Body of pancreas (tissue), 4 donors: ENCODE data around the gene TMOD1. TPM values are rescaled to one million over a fixed set of nuclear protein-coding genes. Genes with fewer than 3 reads are reported as not detected.
A peak's percentile ranks its signal among the peaks of the same experiment; 100 is the strongest.

Source experiments
- ATAC-seq: fragments of 150-250 bp; one replicate; pipeline ENCODE4 v1.9.1; 2016
- DNase-seq, 4 donors: peaks; one replicate each; pipeline ENCODE4 v3.0.0-alpha.2; 2019
- H3K27ac ChIP-seq, 4 donors: fragments of 200-600 bp; sonication (generic); 1 replicate in 3 of 4; 2 replicates in 1 of 4; pipeline versions ENCODE4 v1.5.1 to v1.6.1; 2016 to 2019; ENCODE audit warnings: mild to moderate bottlenecking in 1 of 4, mixed read lengths in 1 of 4, moderate library complexity in 1 of 4
- H3K27me3 ChIP-seq, 2 donors: fragments of 200-600 bp; sonication (generic); one replicate each; pipeline ENCODE4 v1.6.0; 2016; ENCODE audit warnings: mild to moderate bottlenecking in 1 of 2
- H3K36me3 ChIP-seq, 2 donors: fragments of 200-600 bp; sonication (generic); replicated peaks in 1 of 2; 2 replicates each; pipeline ENCODE4 v1.5.1; 2016; ENCODE audit warnings: low read depth in 2 of 2; ENCODE audit not compliant: insufficient read depth in 1 of 2
- H3K4me1 ChIP-seq: fragments of 200-600 bp; sonication (generic); one replicate; pipeline ENCODE4 v1.6.0; 2016
- H3K4me3 ChIP-seq, 2 donors: fragments of 200-600 bp; sonication (generic); 1 replicate in 1 of 2; 2 replicates in 1 of 2; pipeline ENCODE4 v1.5.1; 2016 to 2019
- H3K9me3 ChIP-seq, 3 donors: fragments of 200-600 bp; sonication (generic); 1 replicate in 2 of 3; 2 replicates in 1 of 3; pipeline ENCODE4 v1.5.1; 2016
- POLR2A ChIP-seq, 3 donors: fragments of 450-650 bp; IDR thresholded peaks; one replicate each; pipeline ENCODE4 v1.6.1; 2016; ENCODE audit warnings: antibody characterized with exemption in 3 of 3, mild to moderate bottlenecking in 2 of 3
- WGBS, 2 donors: methylation state at CpG; one replicate each; pipeline ENCODE4 v1.1.5; 2017; 5-methylcytosine and 5-hydroxymethylcytosine counted together
- intact Hi-C: fragments of 100-400 bp; cut with DNase I; formaldehyde crosslinking; loops from one replicate; pipeline ENCODE4 v1.15.1; 2023
- total RNA-seq, 2 donors: library from RNA; depleted of rRNA; stranded (reverse); fragments of >200 nt; gene quantifications; one replicate each; pipeline ENCODE4 v1.1.0, GENCODE V29; 2016
- TF ChIP-seq, protein P1 (sequence below), 7 experiments: fragments of 450-650 bp in 4 of 7; fragments of 200-600 bp in 3 of 7; sonication (generic) in 3 of 7; IDR thresholded peaks; one replicate each; pipeline ENCODE4 v1.5.1; 2016 to 2019; ENCODE audit warnings: antibody characterized with exemption in 7 of 7

The TMOD1 gene
- total RNA-seq, 2 donors from 2014 or later = 9.2 to 16.1 TPM

DNA sequence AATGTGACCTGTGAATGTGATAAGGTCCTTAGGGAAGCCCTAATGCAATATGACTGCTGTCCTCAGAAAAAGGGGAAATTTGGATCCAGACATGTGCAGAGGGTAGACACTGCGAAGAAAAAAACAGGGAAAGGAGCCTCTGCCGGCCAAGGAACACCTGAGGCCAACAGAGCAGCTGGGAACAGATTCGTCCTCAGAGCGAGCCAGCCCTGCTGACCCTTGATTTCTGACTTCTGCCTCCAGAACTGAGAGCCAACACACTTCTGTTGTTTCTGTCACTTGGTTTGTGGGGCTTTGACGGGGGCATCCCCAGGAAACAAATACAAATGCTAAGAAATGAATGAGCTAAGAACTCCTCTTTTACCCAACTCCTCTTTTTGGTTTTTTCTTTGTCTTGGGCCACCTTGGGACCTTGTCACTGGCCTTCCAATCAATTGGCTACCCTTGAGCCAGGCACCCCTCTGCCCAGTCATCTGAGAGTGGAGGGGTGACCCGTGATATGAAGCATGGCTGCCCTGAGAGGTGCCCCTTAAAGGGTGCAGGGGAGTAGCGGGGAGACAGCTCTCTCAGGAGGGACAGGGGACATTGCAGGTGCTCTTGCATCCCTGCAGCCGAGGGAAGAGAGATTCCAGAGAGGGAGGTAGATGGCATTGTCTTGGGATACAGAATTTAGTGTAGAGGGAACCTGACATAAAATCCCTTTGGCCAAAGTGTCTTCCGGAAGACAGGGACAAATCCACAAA lies 16.9 kb downstream of the TMOD1 start:
- Histone ChIP-seq H3K4me1 (peaks cover 15% of the 10 kb centered on the region), H3K27me3 (no peaks in the 10 kb centered on the region), H3K4me3 (no peak overlapping the region), H3K27ac (peak overlapping the region in 1 of 4 donors; percentile 20), H3K9me3 (no peaks in the 10 kb centered on the region), H3K36me3 (no peaks in the 10 kb centered on the region)
- ATAC-seq = no peak
- intact Hi-C loops = no loop called here
- TF ChIP-seq POLR2A (IDR thresholded peaks at IDR 0.05) = no peak
- TF ChIP-seq, protein P1, sequence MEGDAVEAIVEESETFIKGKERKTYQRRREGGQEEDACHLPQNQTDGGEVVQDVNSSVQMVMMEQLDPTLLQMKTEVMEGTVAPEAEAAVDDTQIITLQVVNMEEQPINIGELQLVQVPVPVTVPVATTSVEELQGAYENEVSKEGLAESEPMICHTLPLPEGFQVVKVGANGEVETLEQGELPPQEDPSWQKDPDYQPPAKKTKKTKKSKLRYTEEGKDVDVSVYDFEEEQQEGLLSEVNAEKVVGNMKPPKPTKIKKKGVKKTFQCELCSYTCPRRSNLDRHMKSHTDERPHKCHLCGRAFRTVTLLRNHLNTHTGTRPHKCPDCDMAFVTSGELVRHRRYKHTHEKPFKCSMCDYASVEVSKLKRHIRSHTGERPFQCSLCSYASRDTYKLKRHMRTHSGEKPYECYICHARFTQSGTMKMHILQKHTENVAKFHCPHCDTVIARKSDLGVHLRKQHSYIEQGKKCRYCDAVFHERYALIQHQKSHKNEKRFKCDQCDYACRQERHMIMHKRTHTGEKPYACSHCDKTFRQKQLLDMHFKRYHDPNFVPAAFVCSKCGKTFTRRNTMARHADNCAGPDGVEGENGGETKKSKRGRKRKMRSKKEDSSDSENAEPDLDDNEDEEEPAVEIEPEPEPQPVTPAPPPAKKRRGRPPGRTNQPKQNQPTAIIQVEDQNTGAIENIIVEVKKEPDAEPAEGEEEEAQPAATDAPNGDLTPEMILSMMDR (IDR thresholded peaks at IDR 0.05) = no peak
- 80 to 83% methylated on average over 9 of the region's 9 CpGs for WGBS, 2 donors
- no peak for DNase-seq

DNA sequence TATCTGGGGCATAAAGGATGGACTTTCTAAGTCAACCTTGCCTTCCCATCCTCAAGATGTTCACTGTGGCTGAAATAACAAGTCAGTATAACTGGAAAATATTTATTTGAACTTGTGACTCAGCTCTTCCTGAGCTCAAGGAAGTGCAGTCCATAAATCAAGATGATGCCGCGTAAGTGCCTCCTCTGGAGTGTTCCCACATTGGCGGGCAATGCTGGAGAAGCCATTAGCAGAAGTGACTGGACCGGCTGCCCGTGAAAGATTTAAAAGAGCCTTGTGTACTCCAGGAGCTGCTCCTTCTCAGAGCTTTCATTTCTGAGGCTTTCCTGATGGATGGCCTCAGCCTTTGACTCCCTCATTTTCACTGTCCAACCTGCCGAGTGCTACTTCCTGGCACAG lies 17.4 kb downstream of the TMOD1 start:
- intact Hi-C loops = no loop called here
- H3K27me3 ChIP-seq = no peaks in the 10 kb centered on the region
- peak; percentile 74 for ATAC-seq
- peaks cover 15% of the 10 kb centered on the region for H3K4me1 ChIP-seq
- H3K9me3 ChIP-seq = no peaks in the 10 kb centered on the region
- no peaks in the 10 kb centered on the region for H3K36me3 ChIP-seq
- H3K27ac ChIP-seq = peak overlapping the region in 2 of 4 donors; percentile 9 to 20
- WGBS, 2 donors = 31 to 43% methylated on average over 6 of the region's 6 CpGs
- H3K4me3 ChIP-seq = no peak overlapping the region
- TF ChIP-seq POLR2A (IDR thresholded peaks at IDR 0.05) = no peak
- TF ChIP-seq, protein P1 (IDR thresholded peaks at IDR 0.05) = no peak
- DNase-seq = peak in 3 of 4 donors; percentile 48 to 65 (median 56)

DNA sequence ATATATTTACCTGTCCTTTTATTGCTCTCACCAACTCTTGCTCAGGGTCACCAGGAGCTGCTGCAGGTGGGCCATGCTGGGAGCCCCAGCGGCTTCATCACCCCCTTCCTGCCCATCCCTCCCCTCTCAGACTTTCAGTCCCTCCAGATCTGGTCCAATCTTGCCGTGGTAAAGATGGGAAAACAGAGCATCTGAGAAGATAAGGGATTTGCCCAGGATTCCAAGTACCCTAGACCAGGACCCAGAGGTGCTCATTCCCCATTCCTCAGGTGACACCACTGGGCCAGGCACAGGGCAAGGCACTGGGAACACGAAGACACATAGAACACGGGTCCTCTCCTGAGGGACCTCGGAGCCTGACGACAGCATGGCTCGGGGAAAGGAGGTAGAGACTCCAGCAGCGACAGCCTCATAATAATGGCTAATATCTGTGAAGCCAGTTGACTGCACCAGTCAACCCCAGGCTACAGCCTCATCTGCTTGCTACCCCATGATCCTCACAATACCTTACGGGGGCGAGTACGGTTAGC lies 18.0 kb downstream of the TMOD1 start:
- intact Hi-C loops = no loop called here
- no peaks in the 10 kb centered on the region for H3K36me3 ChIP-seq
- H3K4me3 ChIP-seq = no peak overlapping the region
- H3K27me3 ChIP-seq = no peaks in the 10 kb centered on the region
- WGBS, 2 donors = 86 to 90% methylated on average over 11 of the region's 11 CpGs
- no peak for ATAC-seq
- no peaks in the 10 kb centered on the region for H3K9me3 ChIP-seq
- H3K4me1 ChIP-seq = peaks cover 13% of the 10 kb centered on the region
- DNase-seq = no peak
- H3K27ac ChIP-seq = peak overlapping the region in 2 of 4 donors; percentile 9 to 20
- TF ChIP-seq POLR2A (IDR thresholded peaks at IDR 0.05) = no peak
- TF ChIP-seq, protein P1 (IDR thresholded peaks at IDR 0.05) = no peak

DNA sequence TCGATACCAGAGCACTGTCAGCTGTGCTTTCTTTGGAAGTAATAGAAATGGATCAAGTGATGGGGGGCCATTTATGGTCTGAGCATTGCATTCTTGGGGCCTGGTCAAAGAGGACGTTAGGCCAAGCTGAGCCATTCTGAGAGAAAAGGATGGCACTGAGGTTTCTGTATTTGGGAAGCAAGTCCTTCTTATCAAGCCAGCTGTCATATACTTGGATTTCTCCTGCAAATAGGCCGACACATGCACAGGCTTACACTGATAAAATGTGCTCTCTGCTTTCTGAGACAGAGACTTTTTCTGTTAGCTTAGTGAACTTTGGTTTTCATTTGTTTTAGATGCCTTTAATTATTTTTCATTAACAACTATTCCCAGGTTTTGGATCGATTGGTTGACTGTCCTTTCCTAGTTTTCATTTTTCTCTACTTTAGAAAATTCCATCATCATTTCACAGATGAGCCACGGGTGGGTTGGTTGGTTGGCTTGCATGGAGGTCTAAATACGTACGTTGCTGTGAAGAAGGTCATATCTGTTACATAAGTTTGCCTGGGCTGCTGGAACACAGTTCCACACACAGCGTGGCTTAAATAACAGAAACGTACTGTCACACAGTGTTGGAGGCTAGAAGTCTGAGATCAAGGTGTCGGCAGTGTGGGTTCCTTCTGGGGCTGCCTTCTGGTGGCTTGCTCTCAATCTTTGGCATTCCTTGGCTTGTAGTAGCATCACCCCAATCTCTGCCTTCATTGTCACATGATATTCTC lies 20.3 kb downstream of the TMOD1 start:
- DNase-seq = no peak
- WGBS, 2 donors = 81 to 84% methylated on average over 10 of the region's 10 CpGs
- no peaks in the 10 kb centered on the region for H3K9me3 ChIP-seq
- no peak for TF ChIP-seq POLR2A (IDR thresholded peaks at IDR 0.05)
- TF ChIP-seq, protein P1 (IDR thresholded peaks at IDR 0.05) = no peak
- H3K36me3 ChIP-seq = no peaks in the 10 kb centered on the region
- intact Hi-C loops = no loop called here
- H3K4me3 ChIP-seq = no peak overlapping the region
- peaks cover 11% of the 10 kb centered on the region for H3K4me1 ChIP-seq
- no peak for ATAC-seq
- no peak overlapping the region for H3K27ac ChIP-seq
- no peaks in the 10 kb centered on the region for H3K27me3 ChIP-seq
